Hepatocyte (in vitro differentiated cells): ENCODE data around the gene TMEM255B. TPM values are rescaled to one million over a fixed set of nuclear protein-coding genes. Genes with fewer than 3 reads are reported as not detected.

Experiments used
- DNase-seq: peaks from one replicate; pipeline ENCODE4 v3.0.0-alpha.2; 2016; ENCODE audit warnings: low spot score
- H2AFZ ChIP-seq: fragments of 200-600 bp; sonication (generic); 2 replicates; pipeline ENCODE4 v1.6.0; 2016; ENCODE audit warnings: antibody characterized with exemption, mild to moderate bottlenecking
- H3K27ac ChIP-seq: fragments of 200-600 bp; sonication (generic); 2 replicates; pipeline ENCODE4 v1.5.1; 2016; ENCODE audit warnings: mild to moderate bottlenecking
- H3K27me3 ChIP-seq: fragments of 200-600 bp; sonication (generic); 2 replicates; pipeline ENCODE4 v1.6.1; 2016
- H3K36me3 ChIP-seq: fragments of 200-600 bp; sonication (generic); replicated peaks from 2 replicates; pipeline ENCODE4 v1.5.1; 2016; ENCODE audit warnings: low read depth; ENCODE audit not compliant: insufficient read depth
- H3K4me1 ChIP-seq: fragments of 200-600 bp; sonication (generic); 2 replicates; pipeline ENCODE4 v1.5.1; 2016; ENCODE audit warnings: mild to moderate bottlenecking, moderate library complexity; ENCODE audit not compliant: insufficient read depth
- H3K4me2 ChIP-seq: fragments of 200-600 bp; sonication (generic); 2 replicates; pipeline ENCODE4 v1.6.0; 2016
- H3K4me3 ChIP-seq: fragments of 200-600 bp; sonication (generic); 2 replicates; pipeline ENCODE4 v1.5.1; 2016; ENCODE audit warnings: mild to moderate bottlenecking
- H3K79me2 ChIP-seq: fragments of 200-600 bp; sonication (generic); 2 replicates; pipeline ENCODE4 v1.6.0; 2017; ENCODE audit warnings: mild to moderate bottlenecking
- H3K9me2 ChIP-seq: fragments of 200-600 bp; sonication (generic); replicated peaks from 2 replicates; pipeline ENCODE4 v1.6.0; 2017; ENCODE audit warnings: mild to moderate bottlenecking; ENCODE audit not compliant: insufficient read depth
- H3K9me3 ChIP-seq: fragments of 200-600 bp; sonication (generic); 2 replicates; pipeline ENCODE4 v1.5.1; 2016; ENCODE audit warnings: low read depth, mild to moderate bottlenecking
- H4K20me1 ChIP-seq: fragments of 200-600 bp; sonication (generic); 2 replicates; pipeline ENCODE4 v1.6.0; 2016; ENCODE audit warnings: mild to moderate bottlenecking; ENCODE audit not compliant: insufficient read depth, poor library complexity, severe bottlenecking
- CTCF ChIP-seq: fragments of 200-600 bp; sonication (generic); IDR thresholded peaks from 2 replicates; pipeline ENCODE4 v1.5.1; 2016; ENCODE audit warnings: antibody characterized with exemption, mild to moderate bottlenecking; ENCODE audit not compliant: poor library complexity
- EZH2 ChIP-seq: fragments of 200-600 bp; sonication (generic); IDR thresholded peaks from 2 replicates; pipeline ENCODE4 v1.6.1; 2016; ENCODE audit warnings: antibody characterized with exemption, mild to moderate bottlenecking, borderline replicate concordance
- EZH2phosphoT487 ChIP-seq: fragments of 200-600 bp; sonication (generic); IDR thresholded peaks from one replicate; pipeline ENCODE4 v1.6.1; 2018; ENCODE audit warnings: antibody characterized with exemption, mild to moderate bottlenecking, low read depth, moderate library complexity; ENCODE audit not compliant: unreplicated experiment, severe bottlenecking
- WGBS: methylation state at CpG from one replicate; pipeline ENCODE4 v1.1.6; 2016; ENCODE audit warnings: low lambda C conversion rate; ENCODE audit errors: missing lambda C conversion rate; 5-methylcytosine and 5-hydroxymethylcytosine counted together
- polyA plus RNA-seq: library from polyadenylated mRNA; unstranded; fragments of >200 nt; fragmentation: Nextera tagmentation; extraction: Ambion mirVana; gene quantifications from 2 replicates; pipeline ENCODE4 v1.2.1, GENCODE V29; 2016
- total RNA-seq: library from RNA; depleted of rRNA; stranded (reverse); fragments of >200 nt; gene quantifications from 2 replicates; pipeline ENCODE4 v1.2.3, GENCODE V29; 2014

The TMEM255B gene
- total and polyA plus RNA-seq, 2 experiments from 2014 or later, result 0.10 to 4.0 TPM

DNA sequence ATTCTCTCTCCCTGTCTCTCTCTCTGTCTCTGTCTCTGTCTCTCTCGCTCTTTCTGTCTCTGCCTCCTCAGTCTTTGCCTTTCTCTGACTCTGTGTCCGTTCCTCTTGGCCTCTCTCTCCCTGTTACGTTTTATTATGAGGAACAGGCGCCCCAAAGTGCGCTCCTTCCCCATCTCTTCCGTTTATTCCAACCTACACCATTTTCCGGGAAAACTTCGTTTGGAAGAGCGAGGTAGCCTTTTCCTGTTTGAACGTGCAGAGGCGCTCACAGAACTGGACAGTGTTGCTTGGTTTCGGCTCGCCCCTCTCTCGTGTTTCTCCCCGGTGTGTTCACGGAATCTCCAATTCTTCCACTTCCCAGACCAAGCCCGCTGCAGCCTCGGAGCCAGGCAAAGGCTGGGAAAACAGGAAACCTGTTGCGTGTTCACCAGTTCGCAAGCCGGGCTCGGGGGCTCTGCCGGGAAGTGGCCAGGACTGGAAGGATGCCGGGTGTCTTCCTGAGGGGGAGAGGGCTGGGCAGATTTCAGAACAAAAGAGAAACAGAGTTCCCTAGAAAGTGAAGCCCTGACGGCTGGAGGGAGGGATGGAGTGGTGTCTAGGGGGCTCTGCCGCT lies 605 bp downstream of the TMEM255B start:
- Histone ChIP-seq H2AFZ (peak overlapping the region; percentile 84), H4K20me1 (no peaks in the 10 kb centered on the region), H3K9me3 (no peaks in the 10 kb centered on the region), H3K27me3 (peaks cover 39% of the 10 kb centered on the region), H3K4me2 (peak overlapping the region; percentile 94), H3K4me3 (peak overlapping the region; percentile 71), H3K27ac (no peak overlapping the region), H3K36me3 (no peaks in the 10 kb centered on the region), H3K79me2 (no peaks in the 10 kb centered on the region), H3K4me1 (peaks cover 6% of the 10 kb centered on the region), H3K9me2 (no peaks in the 10 kb centered on the region)
- TF ChIP-seq EZH2phosphoT487, result no peak
- no peak for TF ChIP-seq CTCF
- no peak for TF ChIP-seq EZH2
- 1% methylated on average over 26 of the region's 26 CpGs for WGBS
- no peak for DNase-seq

GRCh38 chr13:113761136-113761535 lies 2.1 kb downstream of the TMEM255B start:
- Histone ChIP-seq H4K20me1 (no peaks in the 10 kb centered on the region), H3K36me3 (no peaks in the 10 kb centered on the region), H3K79me2 (no peaks in the 10 kb centered on the region), H3K27me3 (peaks cover 39% of the 10 kb centered on the region), H3K27ac (no peak overlapping the region), H3K4me2 (no peak overlapping the region), H3K9me2 (no peaks in the 10 kb centered on the region), H3K4me3 (no peak overlapping the region), H3K4me1 (peaks cover 6% of the 10 kb centered on the region), H2AFZ (no peak overlapping the region), H3K9me3 (no peaks in the 10 kb centered on the region)
- TF ChIP-seq EZH2phosphoT487, result no peak
- no peak for TF ChIP-seq CTCF
- TF ChIP-seq EZH2, result no peak
- WGBS, result 94% methylated on average over 7 of the region's 7 CpGs
- no peak for DNase-seq

- 91% methylated on average over 2 of the region's 2 CpGs for WGBS
Observed at GRCh38 chr13:113762075-113762474, 3.0 kb downstream of the TMEM255B start.

More at GRCh38 chr13:113762075-113762474, 3.0 kb downstream of the TMEM255B start:
- H3K27me3 ChIP-seq, result peaks cover 39% of the 10 kb centered on the region
- no peaks in the 10 kb centered on the region for H3K9me3 ChIP-seq
- peaks cover 6% of the 10 kb centered on the region for H3K4me1 ChIP-seq
- H3K79me2 ChIP-seq, result no peaks in the 10 kb centered on the region
- H3K4me2 ChIP-seq, result no peak overlapping the region
- H3K36me3 ChIP-seq, result no peaks in the 10 kb centered on the region
- H3K9me2 ChIP-seq, result no peaks in the 10 kb centered on the region
- TF ChIP-seq EZH2, result no peak
- TF ChIP-seq CTCF, result no peak
- TF ChIP-seq EZH2phosphoT487, result no peak
- H3K27ac ChIP-seq, result no peak overlapping the region
- no peaks in the 10 kb centered on the region for H4K20me1 ChIP-seq
- H2AFZ ChIP-seq, result no peak overlapping the region
- no peak for DNase-seq
- H3K4me3 ChIP-seq, result no peak overlapping the region
